ENCODE results near the gene TBC1D32.
"Not testable (repeated sequence)": the region's sequence is repeated elsewhere in the genome, so short reads cannot be mapped to it uniquely, and the experiment has no call there.

TBC1D32 gene

DNA sequence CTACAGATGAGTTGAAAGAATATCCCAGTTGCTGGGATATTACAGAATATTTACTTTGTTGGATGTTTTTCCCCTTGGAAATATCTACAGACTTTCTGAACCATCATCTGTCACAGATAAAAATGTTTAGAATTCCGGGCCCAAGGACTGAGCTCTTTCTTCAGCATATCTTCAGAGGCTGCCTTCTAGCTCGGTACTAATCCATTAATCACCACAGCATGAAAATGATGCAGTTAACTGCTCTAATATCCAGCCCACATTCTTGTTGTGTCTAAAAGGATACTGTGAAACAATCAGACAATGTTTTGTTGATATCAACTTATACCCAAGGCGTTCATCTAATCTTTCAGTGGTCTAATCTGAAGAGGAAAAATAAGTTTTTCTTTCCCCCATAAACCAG, 247.4 kb downstream of the TBC1D32 start:
- no peaks in the 10 kb centered on the region for H3K27me3 Mint-ChIP-seq
- H3K27ac Mint-ChIP-seq, result no peak overlapping the region
- peaks cover 10% of the 10 kb centered on the region for H3K36me3 Mint-ChIP-seq (ENCODE audit: low read depth)
- DNase-seq, result no peak
- H3K4me1 Mint-ChIP-seq (ENCODE audit: low read depth), result no peaks in the 10 kb centered on the region
- no peaks in the 10 kb centered on the region for H3K9me3 Mint-ChIP-seq
- H3K4me3 Mint-ChIP-seq, result no peak overlapping the region

GRCh38 chr6:121076119-121076518, 258.2 kb downstream of the TBC1D32 start:
- Mint-ChIP-seq H3K27me3 (no peaks in the 10 kb centered on the region), H3K4me1 (ENCODE audit: low read depth) (no peaks in the 10 kb centered on the region), H3K36me3 (ENCODE audit: low read depth) (peaks cover 1% of the 10 kb centered on the region), H3K4me3 (no peak overlapping the region), H3K9me3 (peaks cover 2% of the 10 kb centered on the region), H3K27ac (no peak overlapping the region)
- no peak for DNase-seq

DNA sequence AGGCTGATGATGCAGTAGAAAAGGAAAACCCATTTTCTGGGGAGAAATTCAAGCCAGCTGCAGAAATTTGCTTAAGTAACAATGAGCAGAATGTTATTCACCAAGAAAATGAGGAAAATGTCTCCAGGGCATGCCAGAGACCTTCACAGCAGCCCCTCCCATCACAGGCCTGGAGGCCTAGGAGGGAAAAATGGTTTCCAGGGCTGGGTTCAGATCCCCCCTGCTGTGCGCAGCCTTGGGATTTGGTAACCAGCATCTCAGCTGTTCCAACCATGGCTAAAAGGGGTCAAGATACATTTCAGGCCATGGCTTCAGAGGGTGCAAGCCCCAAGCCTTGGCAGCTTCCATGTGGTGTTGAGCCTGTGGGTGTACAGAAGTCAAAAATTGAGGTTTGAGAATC, 265.5 kb downstream of the TBC1D32 start:
- peaks cover 21% of the 10 kb centered on the region for H3K36me3 Mint-ChIP-seq (ENCODE audit: low read depth)
- H3K27me3 Mint-ChIP-seq; DNase-seq; H3K4me1 Mint-ChIP-seq (ENCODE audit: low read depth); H3K27ac Mint-ChIP-seq; H3K4me3 Mint-ChIP-seq: not testable (repeated sequence)
- H3K9me3 Mint-ChIP-seq, result peaks cover 21% of the 10 kb centered on the region

DNA sequence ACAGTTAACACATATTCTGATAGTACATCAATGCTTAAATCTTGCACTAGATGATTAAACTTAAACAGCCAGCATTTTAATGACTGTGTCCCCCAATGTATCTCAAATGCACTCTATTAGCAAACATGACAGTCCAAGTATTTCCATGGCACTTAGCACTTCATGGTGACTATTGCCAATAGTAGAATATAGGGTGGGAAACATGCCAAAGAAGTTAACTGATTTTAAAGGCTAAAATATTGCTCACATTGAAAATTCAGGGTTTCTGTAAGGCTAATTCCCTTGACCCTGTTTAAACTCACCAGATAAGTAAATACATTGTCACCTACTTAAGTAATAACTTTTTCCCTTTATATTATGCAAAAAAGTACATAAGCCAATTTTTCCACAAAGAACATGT, 266.9 kb downstream of the TBC1D32 start:
- Mint-ChIP-seq H3K36me3 (ENCODE audit: low read depth) (peaks cover 21% of the 10 kb centered on the region), H3K9me3 (peaks cover 26% of the 10 kb centered on the region), H3K27me3 (no peaks in the 10 kb centered on the region), H3K4me3 (no peak overlapping the region), H3K4me1 (ENCODE audit: low read depth) (no peaks in the 10 kb centered on the region), H3K27ac (no peak overlapping the region)
- no peak for DNase-seq

- H3K27me3 Mint-ChIP-seq, result no peaks in the 10 kb centered on the region
- peaks cover 19% of the 10 kb centered on the region for H3K9me3 Mint-ChIP-seq
- peaks cover 11% of the 10 kb centered on the region for H3K36me3 Mint-ChIP-seq (ENCODE audit: low read depth)
- H3K4me1 Mint-ChIP-seq (ENCODE audit: low read depth), result no peaks in the 10 kb centered on the region
- H3K27ac Mint-ChIP-seq, result no peak overlapping the region
- no peak overlapping the region for H3K4me3 Mint-ChIP-seq
- DNase-seq, result no peak
Observed at GRCh38 chr6:121064345-121064744, 269.9 kb downstream of the TBC1D32 start.

DNA sequence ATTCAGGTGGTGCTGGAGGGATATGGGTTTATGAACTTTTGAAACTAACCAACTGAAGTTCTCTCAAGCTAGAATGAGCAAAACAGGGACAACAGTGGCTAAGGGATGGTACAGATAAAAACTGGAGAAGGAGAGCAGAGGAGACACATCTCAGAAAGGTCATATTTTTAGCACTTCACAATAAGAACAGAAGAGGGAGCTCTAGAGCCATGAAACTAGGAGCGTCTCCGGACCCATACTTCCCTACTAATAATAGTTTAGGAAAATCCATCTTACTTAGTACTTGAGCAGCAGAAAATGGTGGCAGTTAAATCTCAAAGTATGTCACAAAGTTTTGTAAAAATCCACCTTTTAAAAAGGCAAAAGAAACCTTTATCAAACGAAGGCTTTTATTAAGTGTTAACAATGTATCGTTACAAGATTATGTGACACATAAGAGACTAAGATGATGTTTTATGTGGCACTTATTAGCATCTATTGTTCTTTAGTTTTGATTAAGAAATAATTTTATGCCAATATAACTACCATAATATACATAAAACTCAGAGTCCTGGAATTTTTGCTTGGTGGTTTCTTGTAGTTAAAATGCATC, 278.6 kb downstream of the TBC1D32 start:
- Mint-ChIP-seq H3K27me3 (no peaks in the 10 kb centered on the region), H3K4me3 (no peak overlapping the region), H3K4me1 (ENCODE audit: low read depth) (no peaks in the 10 kb centered on the region), H3K9me3 (no peaks in the 10 kb centered on the region), H3K27ac (no peak overlapping the region), H3K36me3 (ENCODE audit: low read depth) (no peaks in the 10 kb centered on the region)
- DNase-seq, result no peak

DNA sequence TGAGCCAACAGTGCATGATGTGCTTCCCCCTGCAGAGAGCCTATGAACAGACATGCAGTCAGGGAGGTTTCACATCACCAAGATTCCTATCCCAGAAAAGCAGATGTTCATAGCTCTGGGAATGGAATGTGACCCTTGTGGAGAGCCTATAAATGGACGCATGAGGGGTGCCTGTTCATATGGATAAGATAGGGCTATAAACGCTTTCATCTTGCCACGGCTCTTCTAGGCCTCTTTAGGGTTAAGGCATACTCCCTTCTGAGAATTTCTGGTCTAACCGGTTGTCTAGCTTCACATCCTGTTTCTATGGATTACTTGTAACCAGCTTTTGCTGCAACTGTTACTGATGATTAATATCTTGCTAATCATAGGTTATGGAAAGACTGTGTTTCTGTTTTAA, 285.7 kb downstream of the TBC1D32 start:
- not testable (repeated sequence) for DNase-seq; H3K27ac Mint-ChIP-seq; H3K27me3 Mint-ChIP-seq; H3K36me3 Mint-ChIP-seq (ENCODE audit: low read depth); H3K4me3 Mint-ChIP-seq; H3K4me1 Mint-ChIP-seq (ENCODE audit: low read depth); H3K9me3 Mint-ChIP-seq

- H3K4me3 Mint-ChIP-seq; H3K9me3 Mint-ChIP-seq; H3K36me3 Mint-ChIP-seq (ENCODE audit: low read depth); H3K27ac Mint-ChIP-seq; H3K27me3 Mint-ChIP-seq; DNase-seq; H3K4me1 Mint-ChIP-seq (ENCODE audit: low read depth): not testable (repeated sequence)
Observed at GRCh38 chr6:121044905-121045304, 289.4 kb downstream of the TBC1D32 start.

GRCh38 chr6:121043706-121044105, 290.6 kb downstream of the TBC1D32 start:
- H3K27ac Mint-ChIP-seq; H3K27me3 Mint-ChIP-seq; H3K4me1 Mint-ChIP-seq (ENCODE audit: low read depth); H3K4me3 Mint-ChIP-seq; H3K9me3 Mint-ChIP-seq; H3K36me3 Mint-ChIP-seq (ENCODE audit: low read depth); DNase-seq: not testable (repeated sequence)

DNA sequence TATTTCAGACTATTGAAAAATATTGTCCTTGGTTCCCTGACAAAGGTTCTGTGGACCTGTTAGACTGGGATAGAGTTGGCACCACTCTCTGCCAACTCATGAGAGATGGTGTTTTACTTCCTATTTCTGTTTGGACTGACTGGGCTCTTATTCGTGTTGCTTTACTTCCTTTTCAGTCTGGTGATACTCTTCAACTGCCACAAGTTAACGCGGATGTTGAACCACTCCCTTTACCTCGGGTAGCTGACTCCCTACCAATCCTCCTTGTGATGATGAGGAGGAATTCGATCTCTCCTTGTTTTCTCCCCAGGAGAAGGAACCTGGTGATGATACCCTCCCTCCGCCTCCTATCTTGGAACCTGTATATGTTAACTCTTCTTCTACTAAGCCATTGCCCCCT, 291.1 kb downstream of the TBC1D32 start:
- H3K4me3 Mint-ChIP-seq; H3K36me3 Mint-ChIP-seq (ENCODE audit: low read depth); DNase-seq; H3K9me3 Mint-ChIP-seq; H3K27ac Mint-ChIP-seq; H3K27me3 Mint-ChIP-seq; H3K4me1 Mint-ChIP-seq (ENCODE audit: low read depth): not testable (repeated sequence)

DNA sequence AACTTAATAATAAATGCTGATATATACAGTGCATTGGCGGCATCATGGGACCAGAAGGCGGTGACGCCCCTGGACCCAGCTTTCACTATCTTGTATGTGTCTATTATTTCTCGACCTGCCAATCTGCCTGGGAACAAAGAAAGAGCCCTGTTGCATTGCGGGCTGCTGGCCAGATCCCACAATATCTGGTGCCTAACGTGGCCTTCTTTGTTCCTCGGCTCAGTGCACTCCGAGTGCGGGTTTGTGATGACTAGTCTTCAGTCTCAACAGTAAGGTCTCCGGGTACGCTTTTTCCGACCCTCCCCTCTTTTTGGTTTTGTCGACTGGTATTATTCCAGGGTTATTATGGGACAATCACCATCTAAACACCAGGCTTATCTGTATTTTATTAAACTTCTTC, 291.5 kb downstream of the TBC1D32 start:
- Mint-ChIP-seq H3K27me3 (no peaks in the 10 kb centered on the region), H3K4me1 (ENCODE audit: low read depth) (no peaks in the 10 kb centered on the region), H3K4me3 (no peak overlapping the region), H3K36me3 (ENCODE audit: low read depth) (no peaks in the 10 kb centered on the region), H3K9me3 (no peaks in the 10 kb centered on the region), H3K27ac (no peak overlapping the region)
- DNase-seq, result no peak

DNA sequence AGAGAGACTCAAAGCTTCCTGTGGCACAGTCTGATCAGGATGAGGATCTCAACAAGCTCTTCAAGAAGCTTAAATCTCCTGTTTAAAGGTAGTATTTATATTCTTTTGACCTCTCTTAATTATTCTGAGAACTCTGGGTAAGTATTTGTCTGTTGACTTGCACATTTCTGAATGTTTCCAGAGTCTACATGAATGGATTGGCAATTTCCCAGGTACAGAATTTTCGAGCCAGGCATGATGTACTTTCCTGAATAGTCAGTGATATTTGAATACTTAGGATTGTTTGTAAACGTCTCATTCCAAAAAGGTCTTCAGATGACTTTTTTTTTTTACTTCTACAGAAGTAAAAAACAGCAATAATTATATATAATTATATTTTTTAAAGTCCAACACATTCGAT, 293.4 kb downstream of the TBC1D32 start:
- Mint-ChIP-seq H3K36me3 (ENCODE audit: low read depth) (no peaks in the 10 kb centered on the region), H3K9me3 (no peaks in the 10 kb centered on the region)

GRCh38 chr6:121033091-121033490, 301.2 kb downstream of the TBC1D32 start:
- H3K27me3 Mint-ChIP-seq, result no peaks in the 10 kb centered on the region
- H3K36me3 Mint-ChIP-seq (ENCODE audit: low read depth), result no peaks in the 10 kb centered on the region
- H3K4me3 Mint-ChIP-seq, result no peak overlapping the region

More for the DNA sequence above, 293.4 kb downstream of the TBC1D32 start:
- no peak for DNase-seq
- no peaks in the 10 kb centered on the region for H3K4me1 Mint-ChIP-seq (ENCODE audit: low read depth)
- H3K27me3 Mint-ChIP-seq, result no peaks in the 10 kb centered on the region
- no peak overlapping the region for H3K4me3 Mint-ChIP-seq
- no peak overlapping the region for H3K27ac Mint-ChIP-seq

GRCh38 chr6:121032268-121033006, 301.8 kb downstream of the TBC1D32 start:
- no peak for DNase-seq
- Mint-ChIP-seq H3K36me3 (ENCODE audit: low read depth) (no peaks in the 10 kb centered on the region), H3K27ac (no peak overlapping the region), H3K27me3 (no peaks in the 10 kb centered on the region), H3K4me1 (ENCODE audit: low read depth) (no peaks in the 10 kb centered on the region), H3K9me3 (no peaks in the 10 kb centered on the region), H3K4me3 (no peak overlapping the region)

More at GRCh38 chr6:121033091-121033490, 301.2 kb downstream of the TBC1D32 start:
- DNase-seq, result no peak
- no peaks in the 10 kb centered on the region for H3K9me3 Mint-ChIP-seq
- H3K4me1 Mint-ChIP-seq (ENCODE audit: low read depth), result no peaks in the 10 kb centered on the region
- H3K27ac Mint-ChIP-seq, result no peak overlapping the region
